ENCODE results near the gene FLNB. TPM values are rescaled to one million over a fixed set of nuclear protein-coding genes. Genes with fewer than 3 reads are reported as not detected.

FLNB gene
- total RNA-seq, 1 donor: 274 TPM

DNA sequence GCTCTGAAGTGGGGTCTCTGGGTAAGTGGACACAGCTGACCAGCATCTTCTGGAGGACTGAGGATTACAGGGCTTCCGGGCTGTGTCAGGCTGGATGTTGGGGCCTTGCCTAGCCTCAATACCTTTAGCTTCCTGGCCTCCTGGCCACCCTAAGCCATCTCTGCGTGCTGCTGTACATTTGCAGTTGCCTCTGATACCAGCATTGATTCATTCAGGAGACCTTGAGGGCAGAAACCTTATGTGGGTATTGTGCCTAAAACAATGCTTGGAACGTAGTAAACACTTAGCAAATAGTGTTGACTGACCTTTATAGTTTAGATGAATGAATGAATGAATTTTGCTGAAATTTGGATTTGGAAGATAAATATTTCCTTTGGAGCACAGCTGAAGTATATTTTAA lies 97.0 kb downstream of the FLNB start:
- H3K9me3 ChIP-seq (ENCODE audit: low read depth, low read length): no peaks in the 10 kb centered on the region
- TF ChIP-seq CTCF (IDR thresholded peaks at IDR 0.05; ENCODE audit: extremely low read depth, low read depth, low read length): no peak
- H3K4me2 ChIP-seq (ENCODE audit: insufficient read depth, low read length): no peak overlapping the region
- H3K4me3 ChIP-seq (ENCODE audit: insufficient read depth, low read length): no peak overlapping the region
- H3K27me3 ChIP-seq (ENCODE audit: insufficient read depth, low read length): no peaks in the 10 kb centered on the region
- H4K20me1 ChIP-seq (ENCODE audit: insufficient read depth, low read length): peaks cover 4% of the 10 kb centered on the region
- no peak for DNase-seq (ENCODE audit: insufficient read length, low spot score, missing footprints)
- no peak overlapping the region for H3K27ac ChIP-seq (ENCODE audit: low read depth, low read length)
- H3K79me2 ChIP-seq (ENCODE audit: insufficient read depth, low read length): peaks cover 2% of the 10 kb centered on the region
- no peak overlapping the region for H2AFZ ChIP-seq (ENCODE audit: low read length)
- H3K36me3 ChIP-seq (ENCODE audit: insufficient read depth, low read length): peaks cover 89% of the 10 kb centered on the region
- H3K4me1 ChIP-seq (ENCODE audit: insufficient read depth, low read length): no peaks in the 10 kb centered on the region

DNA sequence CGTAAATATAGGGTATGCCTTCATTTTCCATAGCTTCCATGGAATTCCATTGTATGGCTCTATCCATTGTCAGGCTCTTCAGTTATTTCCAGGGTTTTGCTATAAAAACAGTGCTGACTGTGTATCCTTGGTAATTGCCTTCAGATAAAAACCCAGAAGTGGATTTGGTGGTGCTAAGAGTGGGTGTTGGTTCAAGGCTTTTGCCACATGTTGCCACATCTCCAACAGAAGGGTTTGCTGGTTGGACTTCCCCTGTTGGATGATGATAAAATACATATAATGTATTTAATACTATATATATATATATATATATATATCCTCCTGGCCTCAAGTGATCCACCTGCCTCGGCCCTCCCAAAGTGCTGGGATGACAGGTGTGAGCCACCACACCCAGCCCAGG lies 97.8 kb downstream of the FLNB start:
- H3K4me2 ChIP-seq (ENCODE audit: insufficient read depth, low read length): no peak overlapping the region

DNA sequence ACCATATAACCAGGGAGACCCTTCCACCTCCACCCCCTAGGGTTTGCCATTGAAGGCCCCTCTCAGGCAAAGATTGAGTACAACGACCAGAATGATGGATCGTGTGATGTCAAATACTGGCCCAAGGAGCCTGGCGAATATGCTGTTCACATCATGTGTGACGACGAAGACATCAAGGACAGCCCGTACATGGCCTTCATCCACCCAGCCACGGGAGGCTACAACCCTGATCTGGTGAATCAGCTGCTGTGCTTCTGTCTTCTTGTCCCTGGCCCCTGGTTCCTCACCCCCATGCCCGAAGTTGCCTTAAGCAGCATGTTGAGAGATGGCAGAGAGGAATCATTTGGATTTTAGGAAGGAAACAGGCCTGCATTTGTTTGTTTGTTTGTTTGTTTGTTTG lies 98.4 kb downstream of the FLNB start:
- H3K79me2 ChIP-seq (ENCODE audit: insufficient read depth, low read length): peaks cover 2% of the 10 kb centered on the region
- H3K4me2 ChIP-seq (ENCODE audit: insufficient read depth, low read length): no peak overlapping the region
- no peak overlapping the region for H3K4me3 ChIP-seq (ENCODE audit: insufficient read depth, low read length)
- no peak for TF ChIP-seq CTCF (IDR thresholded peaks at IDR 0.05; ENCODE audit: extremely low read depth, low read depth, low read length)
- H3K27me3 ChIP-seq (ENCODE audit: insufficient read depth, low read length): no peaks in the 10 kb centered on the region
- H3K36me3 ChIP-seq (ENCODE audit: insufficient read depth, low read length): peaks cover 89% of the 10 kb centered on the region
- no peak overlapping the region for H2AFZ ChIP-seq (ENCODE audit: low read length)
- no peak overlapping the region for H3K27ac ChIP-seq (ENCODE audit: low read depth, low read length)
- H3K9me3 ChIP-seq (ENCODE audit: low read depth, low read length): no peaks in the 10 kb centered on the region
- no peak for DNase-seq (ENCODE audit: insufficient read length, low spot score, missing footprints)
- H4K20me1 ChIP-seq (ENCODE audit: insufficient read depth, low read length): peaks cover 4% of the 10 kb centered on the region
- no peaks in the 10 kb centered on the region for H3K4me1 ChIP-seq (ENCODE audit: insufficient read depth, low read length)

More for the DNA sequence above, 97.8 kb downstream of the FLNB start:
- no peak for TF ChIP-seq CTCF (IDR thresholded peaks at IDR 0.05; ENCODE audit: extremely low read depth, low read depth, low read length)
- Histone ChIP-seq H3K36me3 (ENCODE audit: insufficient read depth, low read length) (peaks cover 89% of the 10 kb centered on the region), H3K27me3 (ENCODE audit: insufficient read depth, low read length) (no peaks in the 10 kb centered on the region), H3K79me2 (ENCODE audit: insufficient read depth, low read length) (peaks cover 2% of the 10 kb centered on the region), H4K20me1 (ENCODE audit: insufficient read depth, low read length) (peaks cover 4% of the 10 kb centered on the region), H3K27ac (ENCODE audit: low read depth, low read length) (no peak overlapping the region), H3K4me1 (ENCODE audit: insufficient read depth, low read length) (no peaks in the 10 kb centered on the region), H2AFZ (ENCODE audit: low read length) (no peak overlapping the region), H3K4me3 (ENCODE audit: insufficient read depth, low read length) (no peak overlapping the region), H3K9me3 (ENCODE audit: low read depth, low read length) (no peaks in the 10 kb centered on the region)
- no peak for DNase-seq (ENCODE audit: insufficient read length, low spot score, missing footprints)

DNA sequence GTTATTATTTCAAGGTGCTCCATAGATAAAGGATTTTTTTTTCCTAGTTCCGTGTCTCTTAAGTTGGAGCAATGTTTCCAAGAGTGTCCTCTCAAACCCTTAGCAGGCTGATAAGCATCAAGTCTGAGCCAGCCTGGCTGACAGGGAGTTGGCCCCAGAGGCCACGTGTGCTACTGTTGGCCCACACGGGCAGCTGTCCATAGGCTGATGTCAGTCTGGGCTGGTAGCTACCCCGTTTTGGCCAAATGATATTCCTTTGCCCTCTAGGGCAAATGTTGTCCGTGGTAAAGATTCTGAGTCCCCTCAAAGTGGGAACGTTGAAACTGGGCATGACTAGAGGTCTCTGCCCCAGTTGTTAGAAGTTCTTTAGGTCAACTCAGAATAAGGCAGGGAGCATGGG lies 99.4 kb downstream of the FLNB start:
- Histone ChIP-seq H3K4me1 (ENCODE audit: insufficient read depth, low read length) (no peaks in the 10 kb centered on the region), H3K9me3 (ENCODE audit: low read depth, low read length) (no peaks in the 10 kb centered on the region), H3K4me3 (ENCODE audit: insufficient read depth, low read length) (no peak overlapping the region), H3K79me2 (ENCODE audit: insufficient read depth, low read length) (peaks cover 2% of the 10 kb centered on the region), H2AFZ (ENCODE audit: low read length) (no peak overlapping the region), H3K36me3 (ENCODE audit: insufficient read depth, low read length) (peaks cover 89% of the 10 kb centered on the region), H3K4me2 (ENCODE audit: insufficient read depth, low read length) (no peak overlapping the region), H3K27me3 (ENCODE audit: insufficient read depth, low read length) (no peaks in the 10 kb centered on the region), H3K27ac (ENCODE audit: low read depth, low read length) (no peak overlapping the region), H4K20me1 (ENCODE audit: insufficient read depth, low read length) (peaks cover 2% of the 10 kb centered on the region)
- no peak for TF ChIP-seq CTCF (IDR thresholded peaks at IDR 0.05; ENCODE audit: extremely low read depth, low read depth, low read length)
- DNase-seq (ENCODE audit: insufficient read length, low spot score, missing footprints): no peak
